ENCODE data around the gene FIG4. TPM values are rescaled to one million over a fixed set of nuclear protein-coding genes. Genes with fewer than 3 reads are reported as not detected.

Gene FIG4
- polyA plus RNA-seq, 1 donor (not counting 4 experiments of a cell fraction or from before 2014, with no cell fraction given), result 12.8 TPM

- TF ChIP-seq EZH2 (IDR thresholded peaks at IDR 0.05; ENCODE audit: low read length) (no peak), CTCF (optimal IDR thresholded peaks at IDR 0.05 in 1 of 3, IDR thresholded peaks at IDR 0.05 in 1 of 3, conservative IDR thresholded peaks at IDR 0.05 in 1 of 3; ENCODE audit: extremely low read depth in 1 of 3, insufficient read depth in 2 of 3, low read length in 3 of 3) (no peak)
- no peak overlapping the region for H2AFZ ChIP-seq (ENCODE audit: control insufficient read depth, low read length)
- no peaks in the 10 kb centered on the region for H3K9me1 ChIP-seq (ENCODE audit: control insufficient read depth, extremely low read depth, insufficient read depth, low read length)
- no peaks in the 10 kb centered on the region for H3K9me3 ChIP-seq (ENCODE audit: control insufficient read depth, low read depth, low read length)
- H3K4me2 ChIP-seq (ENCODE audit: control insufficient read depth, extremely low read depth, insufficient read depth, low read depth, low read length), result no peak overlapping the region
- FAIRE-seq, result no peak
- H4K20me1 ChIP-seq (ENCODE audit: control insufficient read depth, extremely low read depth, insufficient read depth, low read length), result no peaks in the 10 kb centered on the region
- no peaks in the 10 kb centered on the region for H3K79me2 ChIP-seq (ENCODE audit: control insufficient read depth, insufficient read depth, low read length)
- no peak overlapping the region for H3K27ac ChIP-seq (ENCODE audit: control insufficient read depth, insufficient read depth, low read length)
- no peak overlapping the region for H3K9ac ChIP-seq (ENCODE audit: control insufficient read depth, extremely low read depth, insufficient read depth, low read length)
- no peak overlapping the region for H3K4me3 ChIP-seq (ENCODE audit: control insufficient read depth in 2 of 3, extremely low read depth in 1 of 3, insufficient read depth in 2 of 3, low read depth in 1 of 3, low read length in 3 of 3)
- dilution Hi-C loops (cut with MboI; ENCODE audit: extremely low pct_ligation_motif_present, low sequenced_read_pairs), result no loop called here
- H3K4me1 ChIP-seq (ENCODE audit: control insufficient read depth, extremely low read depth, insufficient read depth, low read length), result no peaks in the 10 kb centered on the region
- no peak for DNase-seq (ENCODE audit: low read depth, low spot score)
- no peaks in the 10 kb centered on the region for H3K27me3 ChIP-seq (ENCODE audit: control insufficient read depth, extremely low read depth, insufficient read depth, low read length)
- no peaks in the 10 kb centered on the region for H3K36me3 ChIP-seq (ENCODE audit: control insufficient read depth in 2 of 2, extremely low read depth in 1 of 2, insufficient read depth in 2 of 2, low read length in 2 of 2)
Observed at GRCh38 chr6:109653264-109653663, 37.8 kb upstream of the FIG4 start.

- Histone ChIP-seq H3K9me3 (ENCODE audit: control insufficient read depth, low read depth, low read length) (no peaks in the 10 kb centered on the region), H3K79me2 (ENCODE audit: control insufficient read depth, insufficient read depth, low read length) (no peaks in the 10 kb centered on the region), H3K27ac (ENCODE audit: control insufficient read depth, insufficient read depth, low read length) (no peak overlapping the region), H3K4me3 (ENCODE audit: control insufficient read depth in 2 of 3, extremely low read depth in 1 of 3, insufficient read depth in 2 of 3, low read depth in 1 of 3, low read length in 3 of 3) (no peak overlapping the region), H3K36me3 (ENCODE audit: control insufficient read depth in 2 of 2, extremely low read depth in 1 of 2, insufficient read depth in 2 of 2, low read length in 2 of 2) (no peaks in the 10 kb centered on the region), H4K20me1 (ENCODE audit: control insufficient read depth, extremely low read depth, insufficient read depth, low read length) (no peaks in the 10 kb centered on the region), H3K4me1 (ENCODE audit: control insufficient read depth, extremely low read depth, insufficient read depth, low read length) (peaks cover 10% of the 10 kb centered on the region), H2AFZ (ENCODE audit: control insufficient read depth, low read length) (no peak overlapping the region), H3K9me1 (ENCODE audit: control insufficient read depth, extremely low read depth, insufficient read depth, low read length) (no peaks in the 10 kb centered on the region), H3K9ac (ENCODE audit: control insufficient read depth, extremely low read depth, insufficient read depth, low read length) (no peak overlapping the region), H3K4me2 (ENCODE audit: control insufficient read depth, extremely low read depth, insufficient read depth, low read depth, low read length) (no peak overlapping the region), H3K27me3 (ENCODE audit: control insufficient read depth, extremely low read depth, insufficient read depth, low read length) (no peaks in the 10 kb centered on the region)
- FAIRE-seq (no peak), DNase-seq (ENCODE audit: low read depth, low spot score) (no peak)
- dilution Hi-C loops (cut with MboI; ENCODE audit: extremely low pct_ligation_motif_present, low sequenced_read_pairs), result no loop called here
- TF ChIP-seq EZH2 (IDR thresholded peaks at IDR 0.05; ENCODE audit: low read length) (no peak), CTCF (optimal IDR thresholded peaks at IDR 0.05 in 1 of 3, IDR thresholded peaks at IDR 0.05 in 1 of 3, conservative IDR thresholded peaks at IDR 0.05 in 1 of 3; ENCODE audit: extremely low read depth in 1 of 3, insufficient read depth in 2 of 3, low read length in 3 of 3) (no peak)
Observed at GRCh38 chr6:109655761-109656262, 35.3 kb upstream of the FIG4 start.
